Cardiac muscle cell (in vitro differentiated cells and primary cell): ENCODE results near the gene XIRP2. TPM values are rescaled to one million over a fixed set of nuclear protein-coding genes. Genes with fewer than 3 reads are reported as not detected.

Source experiments
- DNase-seq, 2 donors: peaks; one replicate each; pipeline versions ENCODE4 v3.0.0 to v3.0.0-alpha.2; 2010 to 2017; ENCODE audit warnings: low read depth in 1 of 2, low spot score in 1 of 2
- H3K27ac ChIP-seq: fragments of 200-600 bp; sonication (generic); 2 replicates; pipeline ENCODE4 v1.5.1; 2016
- H3K27me3 ChIP-seq: fragments of 200-600 bp; sonication (generic); 2 replicates; pipeline ENCODE4 v1.6.0; 2016; ENCODE audit warnings: control low read depth
- H3K36me3 ChIP-seq: fragments of 200-600 bp; sonication (generic); 2 replicates; pipeline ENCODE4 v1.5.1; 2016; ENCODE audit warnings: control low read depth
- H3K4me1 ChIP-seq: fragments of 200-600 bp; sonication (generic); 2 replicates; pipeline ENCODE4 v1.8.1; 2017; ENCODE audit warnings: low read depth, mild to moderate bottlenecking, mixed run types
- H3K4me3 ChIP-seq: fragments of 200-600 bp; sonication (generic); 2 replicates; pipeline ENCODE4 v1.5.1; 2016; ENCODE audit warnings: mild to moderate bottlenecking
- H3K9me3 ChIP-seq: fragments of 200-600 bp; sonication (generic); 2 replicates; pipeline ENCODE4 v1.5.1; 2017; ENCODE audit warnings: low read depth, mild to moderate bottlenecking, control low read depth
- polyA plus RNA-seq: library from polyadenylated mRNA; unstranded; fragments of >200 nt; fragmentation: Nextera tagmentation; extraction: Ambion mirVana; gene quantifications from 2 replicates; pipeline ENCODE4 v1.2.1, GENCODE V29; 2016
- total RNA-seq: library from RNA; depleted of rRNA; stranded (reverse); fragments of >200 nt; gene quantifications from 2 replicates; pipeline ENCODE4 v1.2.3, GENCODE V29; 2016
- TF ChIP-seq, protein P1 (sequence below): IDR thresholded peaks from 2 replicates; pipeline ENCODE4 v1.5.1; 2012; ENCODE audit warnings: low read depth, mild to moderate bottlenecking, low read length

The XIRP2 gene
- total and polyA plus RNA-seq, 2 experiments from 2014 or later = 0.51 to 0.59 TPM

- H3K27ac ChIP-seq = no peak overlapping the region
- no peaks in the 10 kb centered on the region for H3K9me3 ChIP-seq
- H3K27me3 ChIP-seq = no peaks in the 10 kb centered on the region
- H3K4me3 ChIP-seq = no peak overlapping the region
- no peaks in the 10 kb centered on the region for H3K36me3 ChIP-seq
- TF ChIP-seq, protein P1, sequence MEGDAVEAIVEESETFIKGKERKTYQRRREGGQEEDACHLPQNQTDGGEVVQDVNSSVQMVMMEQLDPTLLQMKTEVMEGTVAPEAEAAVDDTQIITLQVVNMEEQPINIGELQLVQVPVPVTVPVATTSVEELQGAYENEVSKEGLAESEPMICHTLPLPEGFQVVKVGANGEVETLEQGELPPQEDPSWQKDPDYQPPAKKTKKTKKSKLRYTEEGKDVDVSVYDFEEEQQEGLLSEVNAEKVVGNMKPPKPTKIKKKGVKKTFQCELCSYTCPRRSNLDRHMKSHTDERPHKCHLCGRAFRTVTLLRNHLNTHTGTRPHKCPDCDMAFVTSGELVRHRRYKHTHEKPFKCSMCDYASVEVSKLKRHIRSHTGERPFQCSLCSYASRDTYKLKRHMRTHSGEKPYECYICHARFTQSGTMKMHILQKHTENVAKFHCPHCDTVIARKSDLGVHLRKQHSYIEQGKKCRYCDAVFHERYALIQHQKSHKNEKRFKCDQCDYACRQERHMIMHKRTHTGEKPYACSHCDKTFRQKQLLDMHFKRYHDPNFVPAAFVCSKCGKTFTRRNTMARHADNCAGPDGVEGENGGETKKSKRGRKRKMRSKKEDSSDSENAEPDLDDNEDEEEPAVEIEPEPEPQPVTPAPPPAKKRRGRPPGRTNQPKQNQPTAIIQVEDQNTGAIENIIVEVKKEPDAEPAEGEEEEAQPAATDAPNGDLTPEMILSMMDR = no peak
- DNase-seq = no peak
- no peaks in the 10 kb centered on the region for H3K4me1 ChIP-seq
Observed at GRCh38 chr2:166942377-166942776, 54.1 kb downstream of the XIRP2 start.

DNA sequence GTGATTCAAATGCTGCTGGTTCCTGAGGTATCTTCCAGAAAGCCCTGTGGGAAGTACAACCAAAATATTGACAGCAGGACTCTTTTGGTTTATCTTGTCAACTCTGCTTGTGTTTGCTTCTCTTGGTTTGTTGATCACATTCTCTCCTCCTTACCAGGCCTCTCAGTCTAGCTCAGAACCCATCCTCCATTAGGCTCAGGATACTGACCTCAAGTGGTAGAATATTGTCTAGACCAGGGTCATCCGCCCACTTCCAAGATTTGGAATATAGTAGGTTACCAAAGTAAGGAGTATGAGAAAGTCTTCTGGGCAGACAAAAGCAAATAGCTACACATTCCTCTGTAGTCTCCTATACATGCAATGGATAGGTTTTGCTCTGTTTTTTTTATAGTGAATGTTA is 56.6 kb downstream of the XIRP2 start:
- no peaks in the 10 kb centered on the region for H3K9me3 ChIP-seq
- H3K4me1 ChIP-seq = no peaks in the 10 kb centered on the region
- no peak overlapping the region for H3K4me3 ChIP-seq
- TF ChIP-seq, protein P1 = no peak
- no peak for DNase-seq
- H3K36me3 ChIP-seq = no peaks in the 10 kb centered on the region
- H3K27me3 ChIP-seq = no peaks in the 10 kb centered on the region
- no peak overlapping the region for H3K27ac ChIP-seq

- no peak overlapping the region for H3K4me3 ChIP-seq
- no peak for DNase-seq
- TF ChIP-seq, protein P1 = no peak
- no peaks in the 10 kb centered on the region for H3K36me3 ChIP-seq
- H3K27ac ChIP-seq = no peak overlapping the region
- no peaks in the 10 kb centered on the region for H3K27me3 ChIP-seq
- no peaks in the 10 kb centered on the region for H3K4me1 ChIP-seq
- no peaks in the 10 kb centered on the region for H3K9me3 ChIP-seq
Observed at GRCh38 chr2:166957686-166958085, 69.4 kb downstream of the XIRP2 start.

- no peak for DNase-seq
- no peak overlapping the region for H3K4me3 ChIP-seq
- no peaks in the 10 kb centered on the region for H3K4me1 ChIP-seq
- H3K36me3 ChIP-seq = no peaks in the 10 kb centered on the region
- no peak overlapping the region for H3K27ac ChIP-seq
- no peaks in the 10 kb centered on the region for H3K27me3 ChIP-seq
- TF ChIP-seq, protein P1 = no peak
- H3K9me3 ChIP-seq = no peaks in the 10 kb centered on the region
Observed at GRCh38 chr2:166958986-166959481, 70.8 kb downstream of the XIRP2 start.

DNA sequence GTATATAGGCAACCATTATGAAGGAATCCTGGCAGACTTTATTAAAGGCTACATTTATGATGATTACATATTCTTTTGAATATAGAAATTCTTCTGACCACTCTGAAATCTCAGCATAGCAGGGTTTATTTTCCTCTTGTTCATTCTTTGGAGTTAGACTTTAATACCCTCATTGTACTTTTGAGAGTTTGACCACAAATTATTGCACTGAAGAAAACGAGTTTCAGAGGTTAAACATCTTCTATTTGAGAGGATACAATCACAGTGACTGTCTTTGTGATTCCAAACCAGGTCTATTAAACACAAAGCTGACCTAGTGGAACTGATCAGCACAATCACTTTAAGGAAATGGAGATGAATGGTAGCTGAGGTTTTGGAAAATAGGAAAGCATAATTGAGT is 71.3 kb downstream of the XIRP2 start:
- TF ChIP-seq, protein P1 = no peak
- no peak for DNase-seq
- Histone ChIP-seq H3K27ac (no peak overlapping the region), H3K4me3 (no peak overlapping the region), H3K9me3 (no peaks in the 10 kb centered on the region), H3K36me3 (no peaks in the 10 kb centered on the region), H3K27me3 (no peaks in the 10 kb centered on the region), H3K4me1 (no peaks in the 10 kb centered on the region)
